Fibroblast of lung (primary cell): ENCODE results near the gene TSHZ2.

Experiments
- EZH2 ChIP-seq: IDR thresholded peaks from 2 replicates; pipeline ENCODE4 v1.5.1; 2012; ENCODE audit warnings: low read length, control low read depth, mild to moderate bottlenecking; ENCODE audit errors: missing control alignments
- TF ChIP-seq, protein P1 (sequence below), 2 donors: IDR thresholded peaks in 1 of 2; conservative IDR thresholded peaks in 1 of 2; 1 replicate in 1 of 2; 2 replicates in 1 of 2; pipeline ENCODE4 v1.5.1; 2011 to 2012; ENCODE audit warnings: low read length in 2 of 2, control low read depth in 1 of 2, inconsistent platforms in 1 of 2, low read depth in 1 of 2, mild to moderate bottlenecking in 1 of 2

DNA sequence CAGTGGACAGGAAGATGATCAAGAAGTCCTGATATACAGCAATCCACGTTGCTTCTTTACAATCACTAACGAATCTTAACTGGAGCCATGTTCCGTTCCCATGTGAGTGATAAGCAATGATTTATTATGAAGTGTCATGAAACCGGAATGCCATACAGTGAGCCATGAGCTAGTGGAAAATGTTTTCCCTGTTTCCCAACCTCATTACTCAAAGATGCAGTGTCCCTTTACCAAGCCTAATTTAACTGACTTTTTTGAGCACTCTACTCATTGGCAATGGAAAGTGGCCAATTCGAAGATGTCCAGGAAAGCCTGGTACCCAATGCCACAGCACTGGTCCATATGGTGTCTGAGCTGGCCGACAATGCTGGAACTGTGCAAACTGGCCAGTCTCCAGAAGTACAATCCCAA lies 473.2 kb downstream of the TSHZ2 start:
- TF ChIP-seq, protein P1, sequence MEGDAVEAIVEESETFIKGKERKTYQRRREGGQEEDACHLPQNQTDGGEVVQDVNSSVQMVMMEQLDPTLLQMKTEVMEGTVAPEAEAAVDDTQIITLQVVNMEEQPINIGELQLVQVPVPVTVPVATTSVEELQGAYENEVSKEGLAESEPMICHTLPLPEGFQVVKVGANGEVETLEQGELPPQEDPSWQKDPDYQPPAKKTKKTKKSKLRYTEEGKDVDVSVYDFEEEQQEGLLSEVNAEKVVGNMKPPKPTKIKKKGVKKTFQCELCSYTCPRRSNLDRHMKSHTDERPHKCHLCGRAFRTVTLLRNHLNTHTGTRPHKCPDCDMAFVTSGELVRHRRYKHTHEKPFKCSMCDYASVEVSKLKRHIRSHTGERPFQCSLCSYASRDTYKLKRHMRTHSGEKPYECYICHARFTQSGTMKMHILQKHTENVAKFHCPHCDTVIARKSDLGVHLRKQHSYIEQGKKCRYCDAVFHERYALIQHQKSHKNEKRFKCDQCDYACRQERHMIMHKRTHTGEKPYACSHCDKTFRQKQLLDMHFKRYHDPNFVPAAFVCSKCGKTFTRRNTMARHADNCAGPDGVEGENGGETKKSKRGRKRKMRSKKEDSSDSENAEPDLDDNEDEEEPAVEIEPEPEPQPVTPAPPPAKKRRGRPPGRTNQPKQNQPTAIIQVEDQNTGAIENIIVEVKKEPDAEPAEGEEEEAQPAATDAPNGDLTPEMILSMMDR (conservative IDR thresholded peaks at IDR 0.05 in 1 of 2, IDR thresholded peaks at IDR 0.05 in 1 of 2; ENCODE audit: low read depth in 1 of 2, low read length in 2 of 2): no peak
- TF ChIP-seq EZH2: no peak
